ENCODE measurements around the gene PID1. TPM values are rescaled to one million over a fixed set of nuclear protein-coding genes. Genes with fewer than 3 reads are reported as not detected.

The PID1 gene
- total RNA-seq, 6 experiments from 2014 or later: 28.5 to 95.4 (median 65.3) TPM

- H3K27ac ChIP-seq: no peak overlapping the region
- TF ChIP-seq, protein P1, sequence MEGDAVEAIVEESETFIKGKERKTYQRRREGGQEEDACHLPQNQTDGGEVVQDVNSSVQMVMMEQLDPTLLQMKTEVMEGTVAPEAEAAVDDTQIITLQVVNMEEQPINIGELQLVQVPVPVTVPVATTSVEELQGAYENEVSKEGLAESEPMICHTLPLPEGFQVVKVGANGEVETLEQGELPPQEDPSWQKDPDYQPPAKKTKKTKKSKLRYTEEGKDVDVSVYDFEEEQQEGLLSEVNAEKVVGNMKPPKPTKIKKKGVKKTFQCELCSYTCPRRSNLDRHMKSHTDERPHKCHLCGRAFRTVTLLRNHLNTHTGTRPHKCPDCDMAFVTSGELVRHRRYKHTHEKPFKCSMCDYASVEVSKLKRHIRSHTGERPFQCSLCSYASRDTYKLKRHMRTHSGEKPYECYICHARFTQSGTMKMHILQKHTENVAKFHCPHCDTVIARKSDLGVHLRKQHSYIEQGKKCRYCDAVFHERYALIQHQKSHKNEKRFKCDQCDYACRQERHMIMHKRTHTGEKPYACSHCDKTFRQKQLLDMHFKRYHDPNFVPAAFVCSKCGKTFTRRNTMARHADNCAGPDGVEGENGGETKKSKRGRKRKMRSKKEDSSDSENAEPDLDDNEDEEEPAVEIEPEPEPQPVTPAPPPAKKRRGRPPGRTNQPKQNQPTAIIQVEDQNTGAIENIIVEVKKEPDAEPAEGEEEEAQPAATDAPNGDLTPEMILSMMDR (IDR thresholded peaks at IDR 0.05): no peak
- TF ChIP-seq POLR2A (IDR thresholded peaks at IDR 0.05): no peak
- intact Hi-C loops (cut with DNase I): no loop called here
- peaks cover 0 to 29% (median 9%) of the 10 kb centered on the region in 4 donors for H3K4me1 ChIP-seq
- ATAC-seq (no peak), DNase-seq (no peak)
- no peaks in the 10 kb centered on the region for H3K27me3 ChIP-seq
- no peaks in the 10 kb centered on the region for H3K36me3 ChIP-seq
- no peaks in the 10 kb centered on the region for H3K9me3 ChIP-seq
- H3K4me3 ChIP-seq: no peak overlapping the region
These were observed 89.4 kb downstream of the PID1 start for GRCh38 chr2:229181641-229182040.

GRCh38 chr2:229180658-229181057, 90.4 kb downstream of the PID1 start:
- WGBS (ENCODE audit: insufficient coverage, low coverage, low lambda C conversion rate, missing lambda C conversion rate): 96% methylated on average over 16 of the region's 26 CpGs
- DNase-seq (no peak), ATAC-seq (no peak)
- Histone ChIP-seq H3K36me3 (no peaks in the 10 kb centered on the region), H3K27ac (peak overlapping the region in 2 of 3 donors; percentile 76 to 79), H3K27me3 (no peaks in the 10 kb centered on the region), H3K4me1 (peaks cover 0 to 32% (median 9%) of the 10 kb centered on the region in 4 donors), H3K4me3 (no peak overlapping the region), H3K9me3 (no peaks in the 10 kb centered on the region)
- intact Hi-C loops (cut with DNase I): no loop called here
- TF ChIP-seq, protein P1 (IDR thresholded peaks at IDR 0.05): no peak
- no peak for TF ChIP-seq POLR2A (IDR thresholded peaks at IDR 0.05)

- no peaks in the 10 kb centered on the region for H3K27me3 ChIP-seq
- WGBS (ENCODE audit: insufficient coverage, low coverage, low lambda C conversion rate, missing lambda C conversion rate): 17% methylated on average over 4 of the region's 4 CpGs
- ATAC-seq (peak; percentile 93 to 96 (median 95)), DNase-seq (peak in 1 of 3 donors; percentile 75)
- no peak for TF ChIP-seq POLR2A (IDR thresholded peaks at IDR 0.05)
- TF ChIP-seq, protein P1 (IDR thresholded peaks at IDR 0.05): no peak
- intact Hi-C loops (cut with DNase I): no loop called here
- peak overlapping the region; percentile 28 to 79 (median 76) for H3K27ac ChIP-seq
- H3K36me3 ChIP-seq: no peaks in the 10 kb centered on the region
- H3K9me3 ChIP-seq: no peaks in the 10 kb centered on the region
- no peak overlapping the region for H3K4me3 ChIP-seq
- H3K4me1 ChIP-seq: peaks cover 0 to 32% (median 9%) of the 10 kb centered on the region in 4 donors
These were observed 91.5 kb downstream of the PID1 start for GRCh38 chr2:229179628-229180027.

DNA sequence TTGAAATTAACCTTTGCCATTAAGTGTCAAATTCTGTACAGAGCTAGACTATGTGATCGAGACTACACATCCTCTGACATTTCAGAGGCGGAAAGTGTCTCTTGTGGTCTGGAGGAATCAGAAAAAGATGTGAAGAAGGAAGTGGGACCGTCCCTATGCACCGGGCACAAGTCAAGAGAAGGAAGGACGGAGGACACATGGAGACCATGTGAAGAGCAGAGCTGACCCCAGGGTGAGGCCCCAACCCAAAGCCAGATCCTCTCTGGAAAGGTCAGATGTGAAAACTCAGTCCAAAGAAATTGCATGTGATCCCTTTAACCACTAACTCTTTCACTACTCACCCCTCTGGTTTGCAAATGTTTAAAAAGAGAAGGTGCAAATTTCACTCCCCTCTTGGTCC, 92.4 kb downstream of the PID1 start:
- DNase-seq (no peak), ATAC-seq (peak in 3 of 4 donors; percentile 11 to 19 (median 17))
- no peaks in the 10 kb centered on the region for H3K36me3 ChIP-seq
- H3K9me3 ChIP-seq: no peaks in the 10 kb centered on the region
- H3K4me3 ChIP-seq: no peak overlapping the region
- intact Hi-C loops (cut with DNase I): no loop called here
- H3K27ac ChIP-seq: peak overlapping the region in 2 of 3 donors; percentile 76 to 79
- H3K27me3 ChIP-seq: no peaks in the 10 kb centered on the region
- WGBS (ENCODE audit: insufficient coverage, low coverage, low lambda C conversion rate, missing lambda C conversion rate): 55% methylated on average over 5 of the region's 5 CpGs
- H3K4me1 ChIP-seq: peaks cover 0 to 32% (median 9%) of the 10 kb centered on the region in 4 donors
- TF ChIP-seq, protein P1 (IDR thresholded peaks at IDR 0.05): no peak
- TF ChIP-seq POLR2A (IDR thresholded peaks at IDR 0.05): no peak

GRCh38 chr2:229178117-229178516, 93.0 kb downstream of the PID1 start:
- no peaks in the 10 kb centered on the region for H3K9me3 ChIP-seq
- H3K4me1 ChIP-seq: peaks cover 0 to 32% (median 9%) of the 10 kb centered on the region in 4 donors
- 84% methylated on average over 3 of the region's 3 CpGs for WGBS (ENCODE audit: insufficient coverage, low coverage, low lambda C conversion rate, missing lambda C conversion rate)
- H3K4me3 ChIP-seq: no peak overlapping the region
- H3K36me3 ChIP-seq: no peaks in the 10 kb centered on the region
- no peak for TF ChIP-seq POLR2A (IDR thresholded peaks at IDR 0.05)
- TF ChIP-seq, protein P1 (IDR thresholded peaks at IDR 0.05): no peak
- no peak for ATAC-seq
- no peaks in the 10 kb centered on the region for H3K27me3 ChIP-seq
- H3K27ac ChIP-seq: peak overlapping the region in 1 of 3 donors; percentile 16
- intact Hi-C loops (cut with DNase I): no loop called here
- no peak for DNase-seq

Data from right lobe of liver (tissue), 6 donors.